CD4-positive, alpha-beta T cell treated with Interleukin-12 subunit alpha and Interleukin-12 subunit beta, for 1 hour (primary cell): ENCODE measurements around the gene CCDC137.

Experiments
- DNase-seq: peaks from one replicate; pipeline ENCODE4 v3.0.0-alpha.2; 2020

The CCDC137 gene

DNA sequence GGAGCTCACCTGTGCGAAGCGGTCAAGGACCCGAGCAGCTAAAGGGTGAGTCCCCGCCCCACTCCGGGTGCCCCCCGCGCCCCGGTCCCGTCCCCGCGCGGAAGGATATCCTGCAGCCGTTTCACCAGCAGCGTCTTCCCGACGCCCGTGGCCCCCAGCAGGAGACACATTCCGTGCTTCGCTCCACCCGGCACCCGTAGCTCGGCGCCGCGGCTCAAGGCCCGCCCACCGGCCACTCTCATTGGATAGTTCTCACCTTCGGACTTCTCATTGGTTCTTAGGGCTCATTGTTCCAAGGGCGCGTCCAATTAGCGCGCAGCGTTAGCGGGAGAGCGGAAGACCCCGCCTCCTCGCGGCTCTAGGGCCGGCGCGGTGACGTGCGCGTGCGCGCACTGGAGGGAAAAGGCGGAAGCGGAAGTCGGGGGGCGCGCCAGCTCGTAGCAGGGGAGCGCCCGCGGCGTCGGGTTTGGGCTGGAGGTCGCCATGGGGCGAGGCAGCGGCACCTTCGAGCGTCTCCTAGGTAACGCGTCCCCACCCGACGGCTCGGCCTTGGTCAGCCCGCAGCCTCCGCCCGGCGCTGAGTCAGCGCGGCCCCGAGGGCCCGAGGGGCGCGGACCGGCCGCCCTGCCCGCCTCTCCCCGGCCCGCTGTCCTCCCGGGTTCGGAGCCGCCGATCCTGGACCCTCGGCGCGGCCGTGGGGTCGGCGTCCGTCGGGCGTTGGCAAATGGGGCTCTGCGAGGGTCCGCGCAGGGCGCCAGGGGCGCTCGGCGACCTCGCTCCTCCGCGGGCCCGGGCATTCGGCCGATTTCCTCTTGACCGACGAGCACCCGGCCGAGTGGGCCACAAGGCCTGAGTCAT is 17.3 kb downstream of the CCDC137 start, which contains the start of the genes ARL16 and HGS:
TSS of gene ARL16 (minus strand) at position 214 of the 858 bp plus-strand sequence. CDS start at position 170, 44 bp downstream.
TSS of gene HGS (plus strand) at position 428 of the 858 bp plus-strand sequence. CDS start at position 484, 56 bp downstream.
- DNase-seq: peak; percentile 98

DNA sequence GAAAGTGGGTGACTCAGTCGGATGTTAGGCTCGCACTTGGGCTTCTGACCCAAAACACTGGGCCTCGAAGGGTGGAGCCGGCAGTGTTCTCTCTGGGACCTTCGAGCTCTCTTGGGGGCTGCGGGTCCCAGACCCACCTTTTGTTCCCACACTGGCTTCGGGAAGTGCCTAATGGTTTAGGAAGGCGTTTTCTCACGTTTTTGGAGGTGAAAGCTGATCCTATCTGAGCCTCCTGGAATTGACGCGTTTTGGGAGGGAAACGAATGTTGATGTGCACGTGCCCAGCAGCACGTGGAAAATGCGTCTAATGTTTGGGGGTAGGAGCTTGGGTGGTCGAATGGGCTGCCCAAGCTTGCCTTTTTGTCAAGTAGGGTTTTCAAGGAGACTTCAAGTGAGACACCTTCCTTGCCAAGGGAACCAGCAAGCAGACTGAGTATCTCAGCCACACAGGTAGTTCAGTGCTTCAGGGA is 17.9 kb downstream of the CCDC137 start:
- DNase-seq: no peak

DNA sequence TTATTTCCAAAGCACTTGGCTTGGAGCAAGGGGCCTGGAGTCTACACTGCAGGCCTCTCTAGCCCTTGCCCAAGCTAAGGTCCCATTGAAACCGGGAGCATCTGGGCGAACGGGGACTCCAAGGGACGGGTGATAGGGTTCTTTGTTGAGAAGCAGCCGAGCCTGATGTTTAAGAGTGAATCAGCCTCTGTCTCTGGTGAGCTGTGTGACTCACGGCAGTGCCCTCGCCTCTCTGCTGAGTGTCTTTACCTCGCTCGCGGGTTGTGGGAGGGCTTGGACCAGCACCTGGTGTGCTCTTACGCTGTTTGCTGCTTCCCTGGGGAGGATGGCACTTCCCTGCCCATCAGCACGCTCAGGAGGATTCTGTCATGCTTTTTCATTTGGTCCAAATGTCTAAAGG is 18.6 kb downstream of the CCDC137 start:
- DNase-seq: no peak

DNA sequence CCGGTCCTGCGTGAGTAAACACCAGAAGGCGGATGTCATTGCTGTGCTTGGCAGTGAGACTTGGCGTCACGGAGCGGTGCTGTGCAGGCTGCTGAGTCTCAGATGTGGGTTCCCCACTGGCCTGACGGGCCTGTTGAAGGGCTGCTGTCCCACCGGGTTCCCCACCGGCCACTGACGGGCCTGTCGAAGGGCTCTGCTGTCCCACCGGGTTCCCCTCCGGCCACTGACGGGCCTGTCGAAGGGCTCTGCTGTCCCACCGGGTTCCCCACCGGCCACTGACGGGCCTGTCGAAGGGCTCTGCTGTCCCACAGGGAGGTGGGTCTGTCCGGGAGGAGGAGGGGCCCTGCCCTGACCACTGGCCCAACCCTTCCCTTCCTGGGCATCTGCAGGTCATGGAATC is 20.1 kb downstream of the CCDC137 start:
- DNase-seq: no peak

DNA sequence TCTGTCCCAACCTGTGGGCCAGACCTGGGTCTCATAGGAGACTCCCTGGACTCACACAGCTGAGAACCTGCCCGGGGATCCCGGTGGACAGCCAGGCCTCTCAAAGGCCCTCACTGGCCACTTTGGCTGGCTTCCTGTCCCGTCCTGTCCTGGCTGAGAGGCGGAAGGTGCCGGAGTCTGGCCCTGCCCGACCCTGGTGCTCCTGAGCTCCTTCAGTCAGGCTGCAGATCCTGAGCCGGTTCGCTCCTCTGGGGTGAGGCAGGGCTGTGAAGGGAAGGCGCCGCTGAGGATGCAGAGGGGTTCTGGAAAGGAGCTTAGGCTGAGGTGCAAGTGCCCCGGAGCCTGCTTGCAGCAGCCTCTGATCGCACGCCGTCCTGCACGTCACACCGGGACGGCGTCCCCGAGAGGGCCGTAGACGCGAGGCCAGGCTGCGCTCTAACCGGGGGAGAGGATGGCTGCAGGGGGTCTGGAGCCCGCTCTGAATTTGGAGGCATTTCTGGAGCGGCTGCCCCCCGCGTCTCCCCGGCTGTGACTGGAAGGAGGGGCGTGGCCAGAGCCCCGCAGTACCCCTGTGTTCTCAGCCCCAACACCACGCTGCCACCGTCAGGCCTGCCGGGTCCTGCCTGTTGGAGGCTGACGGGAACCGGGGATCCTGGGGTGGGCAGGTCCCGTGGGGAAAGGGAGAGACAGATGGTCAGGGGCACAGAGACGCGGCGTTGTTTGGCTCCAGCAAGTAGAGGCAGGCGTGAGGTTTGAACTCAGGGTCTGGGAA is 21.4 kb downstream of the CCDC137 start:
- DNase-seq: no peak

DNA sequence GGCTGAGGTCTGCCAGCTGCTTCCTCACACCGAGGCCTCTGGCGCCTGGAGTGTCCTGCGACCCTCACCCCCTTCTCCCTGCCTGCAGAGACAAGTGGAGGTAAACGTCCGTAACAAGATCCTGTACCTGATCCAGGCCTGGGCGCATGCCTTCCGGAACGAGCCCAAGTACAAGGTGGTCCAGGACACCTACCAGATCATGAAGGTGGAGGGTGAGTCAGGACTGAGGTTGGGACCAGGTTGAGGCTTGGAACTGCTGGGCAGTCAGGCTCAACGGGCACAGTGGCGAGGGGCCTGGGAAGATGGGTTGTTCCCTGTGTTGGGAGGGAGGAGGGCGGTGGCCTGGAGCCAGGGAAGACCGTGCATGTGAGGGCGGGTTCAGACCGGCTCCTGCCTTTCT is 22.1 kb downstream of the CCDC137 start:
- no peak for DNase-seq

DNA sequence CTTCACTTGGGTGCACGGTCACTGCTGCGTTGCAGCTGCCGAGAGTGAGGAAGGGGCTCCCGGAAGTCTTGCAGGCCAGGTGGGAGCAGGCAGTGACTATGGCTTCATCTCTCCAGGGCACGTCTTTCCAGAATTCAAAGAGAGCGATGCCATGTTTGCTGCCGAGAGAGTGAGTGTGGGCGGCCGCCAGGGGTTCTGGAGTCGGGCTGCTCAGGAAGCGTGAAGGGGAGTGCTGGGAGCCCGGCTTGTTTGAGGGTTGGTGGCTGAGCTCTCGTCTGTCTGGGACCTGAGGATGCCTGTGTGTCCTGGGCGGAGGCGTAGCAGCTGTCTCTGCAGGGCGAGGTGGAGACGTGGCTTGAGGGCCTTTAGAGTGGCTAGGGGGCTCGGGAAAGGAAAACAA is 23.5 kb downstream of the CCDC137 start:
- no peak for DNase-seq

DNA sequence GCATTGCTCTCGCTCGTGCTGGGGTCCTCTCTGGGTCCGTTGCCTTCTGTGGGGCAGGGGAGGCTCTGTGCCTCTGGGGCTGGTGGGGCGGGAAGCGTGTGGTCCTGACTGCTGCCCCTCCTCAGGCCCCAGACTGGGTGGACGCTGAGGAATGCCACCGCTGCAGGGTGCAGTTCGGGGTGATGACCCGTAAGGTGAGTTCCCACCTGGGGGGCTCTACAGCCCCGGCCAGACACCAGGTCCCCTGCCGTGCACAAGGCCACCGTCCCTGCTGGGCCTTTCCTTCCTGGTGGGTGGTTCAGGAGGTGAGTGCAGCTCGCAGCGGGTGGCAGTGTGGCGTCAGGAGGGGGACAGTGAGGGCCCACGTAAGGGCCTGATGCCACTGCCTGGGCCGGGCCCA is 24.0 kb downstream of the CCDC137 start:
- no peak for DNase-seq

DNA sequence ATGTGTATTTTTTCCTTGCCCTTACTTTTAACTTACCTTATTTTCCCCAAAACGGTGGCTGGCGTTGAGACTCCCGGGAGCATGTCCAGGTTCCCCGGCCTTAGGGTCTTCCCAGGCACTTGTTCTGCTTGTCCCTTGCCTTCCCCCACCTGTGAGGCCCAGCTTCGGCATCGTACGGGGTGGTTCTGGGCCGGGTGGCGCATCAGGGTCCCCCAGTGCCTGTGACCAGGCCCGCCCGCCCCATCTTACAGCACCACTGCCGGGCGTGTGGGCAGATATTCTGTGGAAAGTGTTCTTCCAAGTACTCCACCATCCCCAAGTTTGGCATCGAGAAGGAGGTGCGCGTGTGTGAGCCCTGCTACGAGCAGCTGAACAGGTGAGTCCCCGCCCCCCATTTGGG is 24.7 kb downstream of the CCDC137 start:
- no peak for DNase-seq

DNA sequence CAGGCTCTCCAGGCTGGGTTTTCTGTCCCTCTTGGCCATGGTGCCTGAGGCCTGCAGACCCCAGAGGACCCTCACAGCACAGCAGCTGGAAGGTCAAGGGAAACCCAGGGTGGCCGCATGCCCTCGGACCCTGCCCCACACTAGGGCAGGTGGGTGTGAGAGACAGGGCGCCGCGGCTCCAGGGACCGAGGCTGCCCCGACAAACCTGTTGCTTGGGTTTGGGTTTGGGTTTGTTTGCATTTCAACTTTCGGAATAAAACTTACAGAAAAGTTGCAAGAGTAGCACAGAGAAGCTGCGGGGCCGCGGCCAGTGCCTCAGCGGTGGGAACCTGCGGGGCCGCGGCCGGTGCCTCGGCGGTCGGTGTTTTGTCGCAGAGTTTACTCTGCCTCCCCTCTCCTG is 25.1 kb downstream of the CCDC137 start:
- DNase-seq: no peak

DNA sequence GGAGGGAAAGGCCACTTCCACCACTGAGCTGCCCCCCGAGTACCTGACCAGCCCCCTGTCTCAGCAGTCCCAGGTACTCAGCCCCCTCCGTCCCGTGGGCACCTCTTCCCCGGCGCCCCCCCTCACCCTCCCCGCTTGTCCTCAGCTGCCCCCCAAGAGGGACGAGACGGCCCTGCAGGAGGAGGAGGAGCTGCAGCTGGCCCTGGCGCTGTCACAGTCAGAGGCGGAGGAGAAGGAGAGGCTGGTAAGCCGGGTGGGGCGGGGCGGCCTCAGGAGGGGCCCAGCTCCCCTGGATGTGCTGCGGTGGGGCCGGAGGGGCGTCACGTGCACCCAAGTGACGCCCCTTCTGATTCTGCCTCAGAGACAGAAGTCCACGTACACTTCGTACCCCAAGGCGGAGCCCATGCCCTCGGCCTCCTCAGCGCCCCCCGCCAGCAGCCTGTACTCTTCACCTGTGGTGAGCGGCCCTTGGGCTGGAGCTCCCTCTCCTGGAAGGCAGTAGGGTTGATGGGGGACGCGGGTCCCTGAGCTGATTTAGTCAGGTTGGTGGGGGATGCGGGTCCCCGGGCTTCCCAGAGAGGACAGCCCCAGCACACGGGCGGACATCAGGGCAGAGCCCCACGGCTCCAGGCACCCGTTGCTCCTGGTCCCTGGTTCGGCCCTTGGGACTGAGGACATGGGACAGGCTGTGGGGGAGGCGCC is 27.1 kb downstream of the CCDC137 start:
- no peak for DNase-seq

DNA sequence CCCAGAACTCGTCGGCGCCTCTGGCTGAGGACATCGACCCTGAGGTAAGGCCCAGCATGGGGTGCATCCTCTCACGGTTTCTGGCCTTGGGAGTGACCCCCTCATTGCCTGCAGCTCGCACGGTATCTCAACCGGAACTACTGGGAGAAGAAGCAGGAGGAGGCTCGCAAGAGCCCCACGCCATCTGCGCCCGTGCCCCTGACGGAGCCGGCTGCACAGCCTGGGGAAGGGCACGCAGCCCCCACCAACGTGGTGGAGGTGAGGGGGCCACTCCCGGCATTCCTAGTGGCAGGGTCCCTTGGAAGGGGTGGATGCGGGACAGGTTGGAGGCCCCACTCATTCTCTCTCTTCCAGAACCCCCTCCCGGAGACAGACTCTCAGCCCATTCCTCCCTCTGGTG is 28.3 kb downstream of the CCDC137 start:
- DNase-seq: no peak

DNA sequence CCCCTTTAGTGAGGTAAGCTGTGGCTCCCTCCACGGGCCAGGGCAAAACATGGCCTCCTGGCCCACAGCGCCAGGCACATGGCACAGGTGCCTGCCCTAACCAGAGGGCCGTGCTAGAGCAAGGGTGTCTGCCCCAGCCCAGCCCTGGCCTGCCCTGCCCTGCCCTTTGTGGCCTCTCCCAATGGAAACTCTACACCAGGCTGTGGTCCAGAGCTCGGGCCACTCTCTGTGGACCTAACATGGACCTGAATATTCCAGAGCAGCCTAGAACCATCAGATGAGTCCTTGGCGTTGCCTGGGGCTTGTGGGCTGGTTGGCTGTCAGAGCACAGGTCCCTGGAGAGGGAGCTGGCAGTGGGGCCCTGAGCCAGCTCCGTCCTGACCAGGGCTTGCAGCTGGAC is 28.7 kb downstream of the CCDC137 start:
- no peak for DNase-seq

DNA sequence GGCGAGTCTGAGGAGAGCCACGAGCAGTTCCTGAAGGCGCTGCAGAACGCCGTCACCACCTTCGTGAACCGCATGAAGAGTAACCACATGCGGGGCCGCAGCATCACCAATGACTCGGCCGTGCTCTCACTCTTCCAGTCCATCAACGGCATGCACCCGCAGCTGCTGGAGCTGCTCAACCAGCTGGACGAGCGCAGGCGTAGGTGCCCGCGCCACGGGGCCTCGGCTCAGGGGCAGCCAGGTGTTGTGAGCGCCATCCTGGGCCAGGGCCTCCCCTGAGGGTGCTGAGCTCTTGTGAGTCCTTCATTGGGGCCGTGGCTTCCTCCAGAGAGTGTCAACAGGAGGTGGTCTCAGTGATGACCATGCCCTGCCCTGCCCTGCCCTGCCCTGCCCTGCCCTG is 29.3 kb downstream of the CCDC137 start:
- DNase-seq: no peak

DNA sequence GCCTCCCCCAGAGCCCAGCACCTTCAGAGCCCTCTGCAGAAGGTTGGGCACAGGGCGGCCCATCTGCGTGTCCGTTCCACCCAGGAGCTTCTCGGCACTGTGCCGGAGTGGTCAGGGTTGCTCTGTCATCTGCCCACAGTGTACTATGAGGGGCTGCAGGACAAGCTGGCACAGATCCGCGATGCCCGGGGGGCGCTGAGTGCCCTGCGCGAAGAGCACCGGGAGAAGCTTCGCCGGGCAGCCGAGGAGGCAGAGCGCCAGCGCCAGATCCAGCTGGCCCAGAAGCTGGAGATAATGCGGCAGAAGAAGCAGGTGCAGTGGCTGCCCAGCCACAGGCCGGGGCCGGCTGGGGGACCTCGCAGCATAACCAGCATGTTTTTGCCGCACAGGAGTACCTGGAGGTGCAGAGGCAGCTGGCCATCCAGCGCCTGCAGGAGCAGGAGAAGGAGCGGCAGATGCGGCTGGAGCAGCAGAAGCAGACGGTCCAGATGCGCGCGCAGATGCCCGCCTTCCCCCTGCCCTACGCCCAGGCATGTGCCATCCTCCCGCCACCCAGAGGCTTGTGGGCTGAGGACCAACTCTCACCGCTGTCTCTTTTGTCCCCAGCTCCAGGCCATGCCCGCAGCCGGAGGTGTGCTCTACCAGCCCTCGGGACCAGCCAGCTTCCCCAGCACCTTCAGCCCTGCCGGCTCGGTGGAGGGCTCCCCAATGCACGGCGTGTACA is 29.8 kb downstream of the CCDC137 start:
- DNase-seq: no peak

DNA sequence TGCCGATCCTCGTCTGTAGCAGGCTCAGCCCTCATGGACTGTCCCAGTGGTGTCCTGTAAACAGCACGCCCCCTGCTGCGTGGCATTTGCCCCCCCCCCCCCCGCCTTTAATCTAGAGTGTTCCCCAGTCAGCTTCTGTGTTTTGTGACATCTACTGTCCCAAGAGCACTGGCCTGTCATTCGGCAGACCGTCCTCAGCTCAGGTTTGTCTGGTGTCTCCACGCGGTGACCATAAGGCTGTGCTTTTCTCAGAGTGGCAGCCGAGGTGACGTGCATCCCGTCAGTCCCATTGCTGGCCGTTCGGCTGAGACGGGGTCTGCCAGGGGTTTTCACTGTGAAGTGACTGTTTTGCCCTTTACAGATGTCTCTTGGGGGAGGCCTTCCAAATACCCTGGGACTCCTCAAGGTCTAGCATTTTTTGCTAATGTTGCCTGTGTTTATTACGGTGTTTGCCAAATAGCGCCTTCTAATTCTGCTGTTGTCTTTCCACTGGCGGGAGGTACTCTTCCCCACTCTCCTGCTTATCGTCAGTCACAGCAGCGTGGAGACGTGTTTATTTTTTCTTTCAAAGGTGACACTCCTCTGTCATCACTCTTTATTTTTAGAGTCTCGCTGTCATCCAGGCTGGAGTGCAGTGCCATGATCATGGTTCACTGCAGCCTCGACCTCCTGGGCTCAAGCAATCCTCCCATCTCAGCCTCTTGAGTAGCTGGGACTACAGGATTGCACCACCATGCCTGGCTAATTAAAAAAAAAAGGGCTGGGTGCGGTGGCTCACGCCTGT is 30.9 kb downstream of the CCDC137 start:
- no peak for DNase-seq

DNA sequence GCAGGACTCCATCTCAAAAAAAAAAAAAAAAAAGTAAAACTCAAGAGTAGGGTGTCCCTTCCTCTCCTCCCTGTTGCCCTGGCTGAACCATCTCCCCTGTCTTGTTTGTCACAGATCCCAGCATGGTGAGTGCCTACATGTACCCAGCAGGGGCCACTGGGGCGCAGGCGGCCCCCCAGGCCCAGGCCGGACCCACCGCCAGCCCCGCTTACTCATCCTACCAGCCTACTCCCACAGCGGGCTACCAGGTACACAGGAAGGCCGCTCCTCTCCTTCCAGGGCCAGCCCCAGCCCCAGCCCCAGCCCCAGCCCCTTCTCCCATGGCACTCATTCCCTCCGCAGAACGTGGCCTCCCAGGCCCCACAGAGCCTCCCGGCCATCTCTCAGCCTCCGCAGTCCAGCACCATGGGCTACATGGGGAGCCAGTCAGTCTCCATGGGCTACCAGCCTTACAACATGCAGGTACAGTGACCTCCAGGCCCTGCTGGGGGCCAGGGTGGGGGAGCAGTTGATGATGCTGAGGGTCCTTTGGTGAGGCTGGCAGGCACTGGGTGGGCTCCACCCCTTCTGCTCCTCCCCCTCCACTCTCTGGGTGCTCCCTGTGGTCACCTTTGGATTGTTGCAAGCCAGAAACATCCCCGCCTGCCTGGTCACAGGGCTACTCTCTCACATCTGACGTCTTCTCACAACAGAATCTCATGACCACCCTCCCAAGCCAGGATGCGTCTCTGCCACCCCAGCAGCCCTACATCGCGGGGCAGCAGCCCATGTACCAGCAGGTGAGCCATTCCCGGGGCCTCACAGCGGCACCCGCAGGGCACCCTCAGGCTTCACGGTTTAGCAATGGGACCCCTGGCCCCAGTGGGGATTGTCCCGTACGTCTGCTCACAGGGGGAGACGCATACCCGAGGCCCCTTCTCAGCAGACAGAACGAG is 34.1 kb downstream of the CCDC137 start:
- no peak for DNase-seq

DNA sequence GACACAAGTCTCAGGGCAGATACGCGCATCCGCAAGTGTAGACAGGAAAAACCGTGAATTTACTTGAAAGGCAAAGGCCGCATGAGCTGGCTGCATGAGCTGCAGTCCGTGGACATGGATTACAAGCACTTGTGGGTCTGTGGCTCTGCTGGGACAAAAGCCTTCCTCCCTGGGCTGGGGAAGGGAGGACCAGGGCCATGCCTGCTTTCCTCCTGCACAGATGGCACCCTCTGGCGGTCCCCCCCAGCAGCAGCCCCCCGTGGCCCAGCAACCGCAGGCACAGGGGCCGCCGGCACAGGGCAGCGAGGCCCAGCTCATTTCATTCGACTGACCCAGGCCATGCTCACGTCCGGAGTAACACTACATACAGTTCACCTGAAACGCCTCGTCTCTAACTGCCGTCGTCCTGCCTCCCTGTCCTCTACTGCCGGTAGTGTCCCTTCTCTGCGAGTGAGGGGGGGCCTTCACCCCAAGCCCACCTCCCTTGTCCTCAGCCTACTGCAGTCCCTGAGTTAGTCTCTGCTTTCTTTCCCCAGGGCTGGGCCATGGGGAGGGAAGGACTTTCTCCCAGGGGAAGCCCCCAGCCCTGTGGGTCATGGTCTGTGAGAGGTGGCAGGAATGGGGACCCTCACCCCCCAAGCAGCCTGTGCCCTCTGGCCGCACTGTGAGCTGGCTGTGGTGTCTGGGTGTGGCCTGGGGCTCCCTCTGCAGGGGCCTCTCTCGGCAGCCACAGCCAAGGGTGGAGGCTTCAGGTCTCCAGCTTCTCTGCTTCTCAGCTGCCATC is 34.9 kb downstream of the CCDC137 start:
- DNase-seq: peak; percentile 14

DNA sequence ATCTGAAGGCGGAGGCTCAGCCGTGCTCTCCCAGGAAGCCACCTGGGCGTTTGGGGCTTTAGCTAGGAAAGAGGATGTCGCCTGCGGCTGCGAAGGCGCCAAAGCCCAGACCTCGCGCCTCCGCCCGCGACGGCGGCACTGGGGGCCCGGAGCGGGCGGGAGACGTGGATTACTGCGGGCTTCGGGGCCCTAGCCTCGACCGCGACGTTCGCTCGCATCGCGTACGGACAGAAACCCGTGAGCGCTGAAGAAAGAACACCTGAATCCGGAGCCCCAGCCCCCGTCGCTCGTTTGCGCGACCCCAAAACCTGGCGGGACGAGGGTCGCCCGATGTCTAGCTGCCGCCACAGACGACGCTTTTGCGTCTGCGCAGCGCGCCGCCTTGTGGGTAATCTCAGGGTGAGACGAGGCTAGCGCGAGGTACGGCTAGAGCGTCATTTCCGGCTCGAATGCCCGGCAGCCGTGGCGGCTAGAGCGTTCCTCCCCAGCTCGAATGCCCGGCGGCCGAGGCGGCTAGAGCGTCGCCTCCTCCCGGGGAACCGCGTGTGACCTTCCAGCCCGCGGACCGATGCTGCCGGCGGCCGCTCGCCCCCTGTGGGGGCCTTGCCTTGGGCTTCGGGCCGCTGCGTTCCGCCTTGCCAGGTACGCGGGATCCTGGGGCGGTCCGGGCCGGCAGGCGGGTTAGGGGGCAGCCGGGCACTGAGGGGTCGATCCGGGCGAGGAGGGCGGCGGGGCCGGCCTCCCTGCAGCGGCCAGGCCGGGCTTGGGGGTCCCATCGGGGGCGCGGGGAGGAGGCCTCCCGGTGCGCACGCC is 36.6 kb downstream of the CCDC137 start, which contains the start of gene MRPL12:
TSS of gene MRPL12 (plus strand) at position 434 of the 813 bp plus-strand sequence. CDS start at position 569, 135 bp downstream.
- DNase-seq: peak; percentile 90
